Adrenal gland (tissue), 19 donors: ENCODE results near the gene NUTM2A. TPM values are rescaled to one million over a fixed set of nuclear protein-coding genes. Genes with fewer than 3 reads are reported as not detected.
A peak's percentile ranks its signal among the peaks of the same experiment; 100 is the strongest.
"Not testable (repeated sequence)": the region's sequence is repeated elsewhere in the genome, so short reads cannot be mapped to it uniquely, and the experiment has no call there.

Experiments
- DNase-seq, 7 donors: peaks; one replicate each; pipeline ENCODE4 v3.0.0-alpha.2; 2019 to 2020
- H3K27ac ChIP-seq, 5 donors: fragments of 200-600 bp; sonication (generic) in 4 of 5; 1 replicate in 3 of 5; 2 replicates in 2 of 5; pipeline versions ENCODE4 v1.5.1 to v1.8.0; 2016 to 2020; ENCODE audit warnings: mild to moderate bottlenecking in 1 of 5
- H3K27me3 ChIP-seq: fragments of 200-600 bp; 2 replicates; pipeline ENCODE4 v1.8.0; 2021
- H3K36me3 ChIP-seq, 2 donors: fragments of 200-600 bp; replicated peaks in 1 of 2; 1 replicate in 1 of 2; 2 replicates in 1 of 2; pipeline versions ENCODE4 v1.5.1 to v1.8.0; 2018 to 2022
- H3K4me1 ChIP-seq, 2 donors: fragments of 200-600 bp; replicated peaks in 1 of 2; 1 replicate in 1 of 2; 2 replicates in 1 of 2; pipeline versions ENCODE4 v1.5.1 to v1.8.0; 2018 to 2021
- H3K4me3 ChIP-seq, 4 donors: fragments of 200-600 bp; sonication (generic) in 3 of 4; one replicate each; pipeline ENCODE4 v1.5.1; 2016 to 2018
- H3K9me3 ChIP-seq, 3 donors: fragments of 200-600 bp; sonication (generic) in 1 of 3; replicated peaks in 1 of 3; 1 replicate in 2 of 3; 2 replicates in 1 of 3; pipeline versions ENCODE4 v1.5.1 to v1.8.0; 2016 to 2021
- WGBS, 4 donors: extraction: QIAGEN DNeasy Blood & Tissue Kit in 2 of 4; methylation state at CpG; one replicate each; pipeline versions ENCODE4 v1.1.5 to v1.1.7; 2013 to 2017; 5-methylcytosine and 5-hydroxymethylcytosine counted together
- intact Hi-C, 2 donors: fragments of 100-400 bp; cut with DNase I; formaldehyde crosslinking; loops; one replicate each; pipeline versions ENCODE4 v1.14.1 to v1.15.0; 2022 to 2023
- long read RNA-seq, 10 donors: library from polyadenylated mRNA in 3 of 10; unstranded in 2 of 10; stranded (forward) in 1 of 10; transcript quantifications; one replicate each; pipeline ENCODE4 v2.0.0 and lab custom pipeline, GENCODE V29; 2021 to 2026
- polyA plus RNA-seq, 3 donors: library from polyadenylated mRNA; stranded (reverse); fragments of 200-250 nt in 2 of 3; fragments of 350-450 nt in 1 of 3; fragmentation: Illumina TruSeq in 1 of 3; extraction: RNeasy Lipid Tissue Mini Kit (QIAGEN cat#74804) in 1 of 3; gene quantifications; one replicate each; pipeline ENCODE4 v1.2.3, GENCODE V29; 2013 to 2014
- total RNA-seq, 9 donors: library from RNA; depleted of rRNA in 4 of 9; stranded (reverse); fragments of >200 nt in 4 of 9; fragments of 120-200 nt in 1 of 9; fragmentation: NEBNext Ultra II Directional in 1 of 9; extraction: Animal tissue kit (Norgen Biotek cat#: 25700) in 1 of 9; gene quantifications; one replicate each; pipeline versions ENCODE4 v1.1.0 to v1.2.4, GENCODE V29; 2013 to 2023
- donor health status: healthy with polysubstance abuse.
- donor health status: Bipolar disorder and iron deficiency.
- donor health status: DM: yes; HTN: yes; CAD: no.
- donor health status: DM: no; HTN: no; CAD: no.
- donor health status: DM: no; HTN: no; CAD: no.
- donor health status: DM: yes; HTN: yes; CAD: no.

NUTM2A gene
- total RNA-seq (1 to 10 TPM in 4 of 9 donors, under 1 TPM in 5; 0.42 to 2.6 (median 0.94) TPM), polyA plus RNA-seq (10 to 100 TPM in 1 of 3 donors, 1 to 10 TPM in 1, under 1 TPM in 1; 0.22 to 10.5 (median 1.4) TPM)
- long read RNA-seq, donor 1 = 0 reads
- long read RNA-seq, donor 2 = 0 reads
- long read RNA-seq, donor 3, partial matches to known transcripts = 8 of 8 reads
- long read RNA-seq, donor 3, other reads (novel, unspliced or antisense) = 0 of 8 reads
- long read RNA-seq, donor 4 = 0 reads
- long read RNA-seq, donor 5 = 0 reads
- long read RNA-seq, donor 6 = 0 reads
- long read RNA-seq, donor 7 = 0 reads
- long read RNA-seq, donor 8 = 0 reads
- long read RNA-seq, donor 9 = 0 reads
- long read RNA-seq, donor 10 = 0 reads

DNA sequence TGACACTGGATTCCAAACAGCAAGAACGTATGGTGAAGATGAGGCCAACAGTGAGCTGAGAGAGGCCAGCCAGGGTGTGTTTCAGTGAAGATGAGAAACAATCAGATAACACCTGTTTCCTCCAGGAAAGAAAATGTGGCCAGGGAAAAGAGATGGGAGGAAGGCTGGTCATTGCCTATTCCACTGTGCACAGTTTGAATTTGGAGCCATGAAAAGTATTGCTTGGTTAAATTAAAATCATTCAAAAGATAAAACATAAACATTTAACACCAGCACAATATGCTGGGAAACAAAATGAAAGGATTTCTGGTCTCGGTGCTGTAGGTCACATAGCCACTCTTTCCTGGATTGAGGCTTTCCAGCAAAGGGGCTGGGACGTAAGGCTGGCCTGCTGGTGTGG is at the start of gene NUTM2A:
Gene NUTM2A, plus strand, starts transcription at position 301 of the 400 bp plus-strand sequence. CDS start 383 bp downstream, outside the sequence.
- H3K9me3 ChIP-seq, H3K27me3 ChIP-seq, H3K4me3 ChIP-seq, H3K27ac ChIP-seq, H3K4me1 ChIP-seq, intact Hi-C loops, DNase-seq, H3K36me3 ChIP-seq: not testable (repeated sequence)
- WGBS, 4 donors = no CpG with 5 or more reads among the region's 3 CpGs

GRCh38 chr10:87177587-87177986 is 47.7 kb upstream of the NUTM2A start:
- H3K27me3 ChIP-seq, H3K9me3 ChIP-seq, H3K4me1 ChIP-seq, H3K27ac ChIP-seq, H3K4me3 ChIP-seq, H3K36me3 ChIP-seq, intact Hi-C loops, DNase-seq: not testable (repeated sequence)
- WGBS, 4 donors = 96 to 100% (median 100%) methylated on average over 2 to 3 of the region's 3 CpGs

DNA sequence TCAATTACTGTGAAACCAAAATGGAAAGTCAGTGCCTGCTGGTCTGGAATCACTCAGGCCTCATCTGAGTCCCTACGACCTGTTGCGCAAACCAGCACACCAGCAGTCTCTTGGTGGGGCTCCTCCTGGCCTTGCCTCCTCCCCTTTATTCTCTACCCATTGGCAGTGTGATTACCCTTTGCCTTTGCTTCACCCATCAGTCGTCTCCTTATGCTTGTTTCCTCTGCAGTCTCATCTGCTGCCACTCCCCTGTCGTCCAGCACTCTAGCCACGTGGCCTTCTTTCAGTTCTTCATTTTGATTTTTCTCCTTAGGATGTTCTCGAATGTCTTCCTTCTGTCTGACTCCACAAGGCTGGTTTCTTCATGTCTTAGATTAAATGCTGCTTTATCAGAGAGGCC is 40.8 kb upstream of the NUTM2A start:
- H3K27me3 ChIP-seq, H3K4me3 ChIP-seq, H3K9me3 ChIP-seq, H3K36me3 ChIP-seq, H3K27ac ChIP-seq, H3K4me1 ChIP-seq, intact Hi-C loops: not testable (repeated sequence)
- DNase-seq = peak in 1 of 7 donors; percentile 32
- 76 to 89% (median 82%) methylated on average over 4 to 6 of the region's 6 CpGs for WGBS, 4 donors

DNA sequence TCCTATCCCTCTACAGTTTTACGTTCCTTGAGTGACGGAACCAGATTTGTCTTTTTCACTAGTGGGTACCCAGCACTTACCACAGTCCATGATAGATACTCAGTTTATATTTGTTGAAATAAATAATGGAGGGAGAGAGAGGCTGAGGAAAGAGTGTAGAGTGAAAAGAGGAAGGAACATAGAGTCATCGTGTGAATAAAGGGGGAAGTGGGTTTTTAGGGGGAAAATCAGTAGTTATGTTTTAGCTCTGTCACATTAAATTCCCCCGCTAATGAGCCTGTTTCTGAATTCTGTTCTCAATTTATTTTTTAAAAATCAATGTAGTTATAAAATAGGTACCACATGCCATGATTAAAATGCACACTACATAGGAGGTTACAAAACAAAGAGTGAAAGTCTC is 39.2 kb upstream of the NUTM2A start:
- H3K9me3 ChIP-seq, DNase-seq, H3K27me3 ChIP-seq, H3K36me3 ChIP-seq, H3K4me1 ChIP-seq, H3K4me3 ChIP-seq, H3K27ac ChIP-seq, intact Hi-C loops: not testable (repeated sequence)
- 88 to 100% (median 91%) methylated on average over 2 to 4 of the region's 4 CpGs for WGBS, 4 donors

GRCh38 chr10:87187573-87187972 is 37.7 kb upstream of the NUTM2A start:
- H3K27me3 ChIP-seq, H3K36me3 ChIP-seq, H3K4me1 ChIP-seq, intact Hi-C loops, DNase-seq, H3K4me3 ChIP-seq, H3K27ac ChIP-seq, H3K9me3 ChIP-seq: not testable (repeated sequence)
- WGBS, 4 donors = 80 to 99% (median 98%) methylated on average over 3 of the region's 3 CpGs

DNA sequence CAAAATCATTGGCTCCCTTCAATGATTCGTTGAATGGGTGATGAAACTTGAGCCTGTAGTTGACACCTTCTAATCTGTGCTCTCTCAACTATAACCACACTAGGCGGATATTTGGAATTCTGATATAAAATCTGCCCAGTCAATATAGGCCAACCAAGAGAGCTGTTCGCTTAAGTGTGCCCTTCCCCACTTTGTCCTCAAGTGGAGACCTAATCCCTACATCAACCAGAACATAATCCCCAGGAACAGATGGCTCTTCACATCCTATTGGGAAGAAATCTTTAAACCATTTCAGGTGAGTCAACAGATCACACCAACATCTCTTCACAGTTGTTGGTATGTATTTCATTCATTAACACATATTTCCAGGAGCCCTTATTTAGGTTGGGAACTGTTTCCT is 33.4 kb upstream of the NUTM2A start:
- WGBS, 4 donors = 97 to 100% (median 98%) methylated on average over 2 to 3 of the region's 3 CpGs
- H3K4me3 ChIP-seq, DNase-seq, H3K27ac ChIP-seq, H3K36me3 ChIP-seq, H3K4me1 ChIP-seq, H3K27me3 ChIP-seq, intact Hi-C loops, H3K9me3 ChIP-seq: not testable (repeated sequence)

DNA sequence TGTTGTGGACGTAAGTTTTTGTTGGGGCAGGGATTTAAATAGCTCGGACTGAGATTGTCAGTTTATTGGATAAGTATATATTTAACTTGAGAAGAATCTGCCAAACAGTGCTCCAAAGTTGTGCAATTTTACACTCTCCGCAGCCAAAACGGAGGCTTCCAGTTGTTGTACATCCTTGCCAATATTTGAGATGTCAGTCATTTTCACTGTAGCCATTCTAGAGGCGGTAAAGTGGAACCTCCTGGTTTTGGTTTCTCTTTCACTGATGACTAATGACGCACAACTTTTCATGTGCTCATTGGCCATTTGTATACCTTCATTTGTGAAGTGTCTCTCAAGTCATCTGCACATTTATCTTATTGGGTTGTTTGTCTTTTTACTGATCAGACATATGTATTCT is 24.3 kb upstream of the NUTM2A start:
- peak in 2 of 7 donors; percentile 28 to 61 for DNase-seq
- H3K36me3 ChIP-seq, H3K4me3 ChIP-seq, H3K27me3 ChIP-seq, H3K9me3 ChIP-seq, H3K4me1 ChIP-seq, intact Hi-C loops, H3K27ac ChIP-seq: not testable (repeated sequence)
- 54 to 68% (median 59%) methylated on average over 6 of the region's 6 CpGs for WGBS, 4 donors

- H3K4me3 ChIP-seq, H3K27me3 ChIP-seq, DNase-seq, H3K9me3 ChIP-seq, intact Hi-C loops, H3K4me1 ChIP-seq, H3K36me3 ChIP-seq: not testable (repeated sequence)
- WGBS, 4 donors = 34 to 67% (median 48%) methylated on average over 2 to 3 of the region's 4 CpGs
- peak overlapping the region in 1 of 5 donors; percentile 16 for H3K27ac ChIP-seq
These were observed 20.4 kb upstream of the NUTM2A start for GRCh38 chr10:87204801-87205200.

DNA sequence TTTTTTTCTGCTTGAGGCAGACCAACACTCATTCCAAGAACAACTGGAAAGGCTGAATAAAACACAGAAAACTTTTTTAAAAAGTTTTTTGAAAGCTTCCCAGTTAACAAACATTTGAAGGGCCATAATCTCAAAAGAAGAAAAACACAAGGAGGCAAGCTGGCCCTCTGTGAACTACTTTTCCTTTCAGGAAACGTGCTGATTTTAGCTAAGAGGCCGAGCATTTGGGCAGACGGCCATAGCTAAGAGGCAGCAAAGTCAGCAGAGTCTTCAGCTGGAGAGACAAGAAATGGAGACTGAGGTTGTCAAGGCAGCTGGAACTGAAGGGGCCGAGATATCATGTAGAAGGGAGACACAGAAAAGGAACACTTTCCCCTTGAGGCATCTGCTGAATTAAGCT is 18.3 kb upstream of the NUTM2A start:
- H3K27ac ChIP-seq, DNase-seq, H3K36me3 ChIP-seq, H3K9me3 ChIP-seq, H3K27me3 ChIP-seq, H3K4me3 ChIP-seq, intact Hi-C loops, H3K4me1 ChIP-seq: not testable (repeated sequence)
- WGBS, 4 donors = 58 to 70% (median 68%) methylated on average over 4 of the region's 4 CpGs

DNA sequence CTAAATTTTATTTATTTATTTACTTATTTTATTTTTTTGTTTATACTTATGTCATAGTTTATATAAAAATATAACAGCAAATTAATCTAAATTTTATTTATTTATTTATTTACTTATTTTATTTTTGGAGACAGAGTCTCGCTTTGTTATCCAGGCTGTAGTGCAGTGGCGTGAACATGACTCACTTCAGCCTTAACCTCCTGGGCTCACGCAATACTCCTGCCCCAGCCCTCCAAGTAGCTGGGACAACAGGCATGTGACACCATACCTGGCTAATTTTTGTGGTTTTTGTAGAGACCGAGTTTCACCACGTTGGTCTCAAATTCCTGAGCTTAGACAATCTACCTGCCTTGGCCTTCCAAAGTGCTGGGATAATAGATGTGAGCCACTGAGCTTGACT is 14.9 kb upstream of the NUTM2A start:
- intact Hi-C loops, H3K36me3 ChIP-seq, H3K27ac ChIP-seq, H3K27me3 ChIP-seq, DNase-seq, H3K4me3 ChIP-seq, H3K4me1 ChIP-seq, H3K9me3 ChIP-seq: not testable (repeated sequence)
- WGBS, 4 donors = 88 to 97% (median 89%) methylated on average over 5 of the region's 5 CpGs

DNA sequence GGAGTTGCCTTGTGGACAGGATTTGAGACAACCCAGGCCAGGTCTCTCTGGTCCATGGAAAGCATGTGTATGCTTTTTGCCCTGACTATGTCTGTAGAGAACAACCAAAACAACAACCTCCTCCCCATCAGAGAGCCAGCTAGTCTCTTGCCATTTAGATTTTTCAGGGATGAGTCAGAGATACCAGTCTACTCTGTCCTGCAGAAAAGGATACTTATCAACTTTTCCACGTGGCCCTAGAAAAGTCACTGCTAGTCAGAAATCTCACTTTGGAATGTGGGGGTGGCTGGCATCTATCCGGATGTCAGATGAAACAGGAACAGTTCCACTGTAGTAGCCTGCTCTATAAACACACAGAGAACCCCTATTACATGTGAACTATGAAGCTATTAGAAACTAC is 13.4 kb upstream of the NUTM2A start:
- H3K4me1 ChIP-seq, H3K36me3 ChIP-seq, H3K27me3 ChIP-seq, H3K27ac ChIP-seq, intact Hi-C loops, H3K4me3 ChIP-seq, H3K9me3 ChIP-seq: not testable (repeated sequence)
- DNase-seq = peak in 1 of 7 donors; percentile 45
- 28 to 61% (median 46%) methylated on average over 2 of the region's 2 CpGs for WGBS, 4 donors
